PC-9 (cell line): ENCODE data around the gene PTPRC.

ENCODE experiments used
- EZH2 ChIP-seq: fragments of 200-600 bp; sonication (generic); IDR thresholded peaks from 2 replicates; pipeline ENCODE4 v1.8.0; 2017; ENCODE audit warnings: antibody characterized with exemption, low read depth
- TF ChIP-seq, protein P1 (sequence below): fragments of 200-600 bp; sonication (generic); conservative IDR thresholded peaks from 2 replicates; pipeline ENCODE4 v1.6.1; 2017; ENCODE audit warnings: mixed run types, antibody characterized with exemption, mild to moderate bottlenecking, moderate library complexity

DNA sequence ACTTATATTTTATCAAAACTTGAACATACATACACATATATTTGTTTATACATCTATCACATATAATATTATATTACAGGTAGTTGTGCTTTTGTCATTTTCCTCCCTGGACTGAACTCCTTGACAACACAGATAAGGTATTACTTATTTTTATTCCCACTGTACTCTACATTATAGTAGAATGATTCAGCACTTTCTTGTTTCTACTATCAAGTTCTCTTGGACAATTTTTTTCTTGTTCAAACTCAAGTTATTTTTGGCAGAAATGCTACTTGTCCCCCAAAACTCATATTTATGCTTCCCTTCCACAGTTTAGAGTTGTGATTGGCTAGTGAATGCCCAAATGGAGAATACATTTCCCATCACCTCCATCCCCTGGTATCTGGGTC is 10.8 kb upstream of the PTPRC start:
- TF ChIP-seq, protein P1, sequence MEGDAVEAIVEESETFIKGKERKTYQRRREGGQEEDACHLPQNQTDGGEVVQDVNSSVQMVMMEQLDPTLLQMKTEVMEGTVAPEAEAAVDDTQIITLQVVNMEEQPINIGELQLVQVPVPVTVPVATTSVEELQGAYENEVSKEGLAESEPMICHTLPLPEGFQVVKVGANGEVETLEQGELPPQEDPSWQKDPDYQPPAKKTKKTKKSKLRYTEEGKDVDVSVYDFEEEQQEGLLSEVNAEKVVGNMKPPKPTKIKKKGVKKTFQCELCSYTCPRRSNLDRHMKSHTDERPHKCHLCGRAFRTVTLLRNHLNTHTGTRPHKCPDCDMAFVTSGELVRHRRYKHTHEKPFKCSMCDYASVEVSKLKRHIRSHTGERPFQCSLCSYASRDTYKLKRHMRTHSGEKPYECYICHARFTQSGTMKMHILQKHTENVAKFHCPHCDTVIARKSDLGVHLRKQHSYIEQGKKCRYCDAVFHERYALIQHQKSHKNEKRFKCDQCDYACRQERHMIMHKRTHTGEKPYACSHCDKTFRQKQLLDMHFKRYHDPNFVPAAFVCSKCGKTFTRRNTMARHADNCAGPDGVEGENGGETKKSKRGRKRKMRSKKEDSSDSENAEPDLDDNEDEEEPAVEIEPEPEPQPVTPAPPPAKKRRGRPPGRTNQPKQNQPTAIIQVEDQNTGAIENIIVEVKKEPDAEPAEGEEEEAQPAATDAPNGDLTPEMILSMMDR: no peak
- no peak for TF ChIP-seq EZH2
